HCT116 (cell line): ENCODE results near the gene GRIK4. TPM values are rescaled to one million over a fixed set of nuclear protein-coding genes. Genes with fewer than 3 reads are reported as not detected.

Source experiments
- ATAC-seq: fragments of 200-7000 bp; cut with Tn5 transposase; 2 replicates; pipeline ENCODE4 v1.9.1; 2020; ENCODE audit warnings: mild to moderate bottlenecking, moderate library complexity
- BruUV-seq: library from RNA; stranded (reverse); fragments of 400-500 nt; replicated peaks from 2 replicates; lab custom pipeline; 2021; lab: Mats Ljungman, UMichigan
- CTCF ChIA-PET: fragments of 300-600 bp; sonication (Branson Sonifier 250); formaldehyde crosslinking; loops from one replicate; lab custom pipeline; 2021; ENCODE audit warnings: antibody characterized with exemption; lab: Charles Lee
- POLR2A ChIA-PET: fragments of 300-600, 350-600 bp; sonication (Branson Sonifier 250); formaldehyde crosslinking; loops from one replicate; lab custom pipeline; 2021; ENCODE audit warnings: antibody characterized with exemption; lab: Charles Lee
- RAD21 ChIA-PET, 2 experiments: fragments of 300-600 bp; sonication (Branson Sonifier 250); formaldehyde crosslinking; loops; one replicate each; lab custom pipeline; 2023; ENCODE audit warnings: low total read pairs in 2 of 2; ENCODE audit not compliant: uncharacterized antibody in 2 of 2, unreplicated experiment in 2 of 2, low non-redundant PET in 1 of 2; lab: Charles Lee
- DNase-seq: peaks from one replicate; pipeline ENCODE4 v3.0.0-alpha.2; 2010; ENCODE audit warnings: low read depth, low spot score
- H2AFZ ChIP-seq: fragments of 200-600 bp; shearing (Covaris generic), sonication (generic); 2 replicates; pipeline ENCODE4 v1.6.1; 2017; ENCODE audit warnings: low read depth, mixed run types, mixed read lengths, antibody characterized with exemption, low read length; ENCODE audit not compliant: poor library complexity, severe bottlenecking
- H3K27ac ChIP-seq: 2 replicates; pipeline ENCODE4 v1.5.1; 2012; ENCODE audit warnings: low read depth, low read length
- H3K27me3 ChIP-seq: fragments of 200-600 bp; sonication (generic); 2 replicates; pipeline ENCODE4 v1.6.1; 2016; ENCODE audit warnings: mixed run types, low read length, mixed read lengths; ENCODE audit not compliant: insufficient read depth
- H3K36me3 ChIP-seq, 2 experiments: fragments of 200-500 bp in 1 of 2; fragments of 200-600 bp in 1 of 2; sonication (Bioruptor generic) in 1 of 2; sonication (generic) in 1 of 2; 2 replicates each; pipeline versions ENCODE4 v1.5.1 to v1.6.1; 2014 to 2016; ENCODE audit warnings: low read length in 2 of 2, inconsistent platforms in 1 of 2, mixed read lengths in 1 of 2, mixed run types in 1 of 2; ENCODE audit not compliant: insufficient read depth in 2 of 2, control insufficient read depth in 1 of 2
- H3K4me1 ChIP-seq, 2 experiments: fragments of 200-600 bp in 1 of 2; sonication (generic) in 1 of 2; 2 replicates each; pipeline versions ENCODE4 v1.5.1 to v1.6.1; 2012 to 2017; ENCODE audit warnings: low read length in 2 of 2, inconsistent platforms in 1 of 2, mild to moderate bottlenecking in 1 of 2, mixed read lengths in 1 of 2, mixed run types in 1 of 2, moderate library complexity in 1 of 2; ENCODE audit not compliant: insufficient read depth in 2 of 2, control insufficient read depth in 1 of 2
- H3K4me2 ChIP-seq: fragments of 200-600 bp; sonication (generic); 2 replicates; pipeline ENCODE4 v1.6.1; 2017; ENCODE audit warnings: mixed run types, low read length, mixed read lengths
- H3K4me3 ChIP-seq, 2 experiments: fragments of 200-600 bp in 1 of 2; sonication (generic) in 1 of 2; replicated peaks in 1 of 2; 2 replicates each; pipeline ENCODE4 v1.5.1; 2011 to 2016; ENCODE audit warnings: low read length in 2 of 2, control low read depth in 1 of 2, low read depth in 1 of 2, mild to moderate bottlenecking in 1 of 2, mixed read lengths in 1 of 2, mixed run types in 1 of 2
- H3K79me2 ChIP-seq: fragments of 200-600 bp; sonication (generic); 2 replicates; pipeline ENCODE4 v1.6.1; 2017; ENCODE audit warnings: mild to moderate bottlenecking, mixed run types, low read length, moderate library complexity, mixed read lengths; ENCODE audit not compliant: insufficient read depth
- H3K9ac ChIP-seq: fragments of 200-600 bp; sonication (generic); 2 replicates; pipeline ENCODE4 v1.6.1; 2016; ENCODE audit warnings: low read length, mixed read lengths
- H3K9me2 ChIP-seq: fragments of 200-600 bp; sonication (generic), shearing (Covaris generic); 2 replicates; pipeline ENCODE4 v1.6.1; 2017; ENCODE audit warnings: mixed run types, mild to moderate bottlenecking, moderate library complexity; ENCODE audit not compliant: insufficient read depth
- H3K9me3 ChIP-seq, 2 experiments: fragments of 200-500 bp in 1 of 2; fragments of 200-600 bp in 1 of 2; sonication (Bioruptor generic) in 1 of 2; sonication (generic) in 1 of 2; 2 replicates each; pipeline ENCODE4 v1.6.1; 2014 to 2017; ENCODE audit warnings: low read length in 2 of 2, mixed read lengths in 2 of 2, inconsistent platforms in 1 of 2, low read depth in 1 of 2, mild to moderate bottlenecking in 1 of 2, mixed run types in 1 of 2, moderate library complexity in 1 of 2; ENCODE audit not compliant: control insufficient read depth in 1 of 2, insufficient read depth in 1 of 2
- H4K20me1 ChIP-seq: fragments of 200-600 bp; sonication (generic), shearing (Covaris generic); 2 replicates; pipeline ENCODE4 v1.6.1; 2017; ENCODE audit warnings: mixed run types, mild to moderate bottlenecking, moderate library complexity; ENCODE audit not compliant: insufficient read depth
- ATF3 ChIP-seq: IDR thresholded peaks from 2 replicates; pipeline ENCODE4 v1.6.1; 2012
- CBX3 ChIP-seq: IDR thresholded peaks from 2 replicates; pipeline ENCODE4 v1.6.1; 2012; ENCODE audit warnings: low read depth
- CTCF ChIP-seq, 3 experiments: fragments of 200-600 bp in 1 of 3; sonication (generic) in 1 of 3; IDR thresholded peaks in 2 of 3; conservative IDR thresholded peaks in 1 of 3; 2 replicates each; pipeline ENCODE4 v1.5.1; 2012 to 2017; ENCODE audit warnings: low read depth in 2 of 3, low read length in 2 of 3, antibody characterized with exemption in 1 of 3, borderline replicate concordance in 1 of 3, control low read depth in 1 of 3, mild to moderate bottlenecking in 1 of 3, mixed read lengths in 1 of 3, mixed run types in 1 of 3, moderate library complexity in 1 of 3; ENCODE audit not compliant: insufficient read depth in 1 of 3
- EGR1 ChIP-seq: IDR thresholded peaks from 2 replicates; pipeline ENCODE4 v1.6.1; 2012; ENCODE audit warnings: low read depth
- ELF1 ChIP-seq: IDR thresholded peaks from 2 replicates; pipeline ENCODE4 v1.6.1; 2012; ENCODE audit warnings: low read depth, borderline replicate concordance
- EZH2 ChIP-seq: fragments of 200-600 bp; sonication (generic); IDR thresholded peaks from 2 replicates; pipeline ENCODE4 v1.6.1; 2017; ENCODE audit warnings: antibody characterized with exemption, mixed run types
- EZH2phosphoT487 ChIP-seq: fragments of 200-600 bp; IDR thresholded peaks from 2 replicates; pipeline ENCODE4 v1.6.1; 2018; ENCODE audit warnings: antibody characterized with exemption, borderline replicate concordance
- FOSL1 ChIP-seq: IDR thresholded peaks from 2 replicates; pipeline ENCODE4 v1.6.1; 2012; ENCODE audit warnings: low read depth
- JUND ChIP-seq: IDR thresholded peaks from 2 replicates; pipeline ENCODE4 v1.6.1; 2012
- MAX ChIP-seq: IDR thresholded peaks from 2 replicates; pipeline ENCODE4 v1.6.1; 2012
- POLR2AphosphoS5 ChIP-seq: IDR thresholded peaks from 2 replicates; pipeline ENCODE4 v1.6.1; 2011; ENCODE audit warnings: mild to moderate bottlenecking, low read depth, low read length, moderate library complexity
- RAD21 ChIP-seq: IDR thresholded peaks from 2 replicates; pipeline ENCODE4 v1.6.1; 2012; ENCODE audit warnings: low read depth, mild to moderate bottlenecking
- REST ChIP-seq: IDR thresholded peaks from 2 replicates; pipeline ENCODE4 v1.6.1; 2012; ENCODE audit warnings: low read depth
- SIN3A ChIP-seq: IDR thresholded peaks from 2 replicates; pipeline ENCODE4 v1.6.1; 2012; ENCODE audit warnings: low read depth
- SP1 ChIP-seq: IDR thresholded peaks from 2 replicates; pipeline ENCODE4 v1.6.1; 2012; ENCODE audit warnings: low read depth
- SRF ChIP-seq: IDR thresholded peaks from 2 replicates; pipeline ENCODE4 v1.6.1; 2012; ENCODE audit warnings: low read depth
- TCF7L2 ChIP-seq: IDR thresholded peaks from 2 replicates; pipeline ENCODE4 v1.7.0; 2011; ENCODE audit warnings: borderline replicate concordance, inconsistent platforms; ENCODE audit not compliant: insufficient read depth, insufficient read length; ENCODE audit errors: extremely low read depth
- ZBTB33 ChIP-seq: IDR thresholded peaks from 2 replicates; pipeline ENCODE4 v1.6.1; 2011; ENCODE audit warnings: mild to moderate bottlenecking, low read length, moderate library complexity; ENCODE audit not compliant: insufficient replicate concordance; ENCODE audit errors: extremely low read depth
- ZFX ChIP-seq: fragments of 450-650 bp; IDR thresholded peaks from 2 replicates; pipeline ENCODE4 v1.6.1; 2017
- ZNF274 ChIP-seq: fragments of 200-500 bp; sonication (Bioruptor generic); IDR thresholded peaks from 2 replicates; pipeline ENCODE4 v1.6.1; 2014; ENCODE audit warnings: mild to moderate bottlenecking, low read depth, low read length, inconsistent platforms
- intact Hi-C: fragments of 100-400 bp; cut with micrococcal nuclease; formaldehyde crosslinking; loops from 2 replicates; pipeline ENCODE4 v1.10.0; 2022
- total RNA-seq: library from RNA; stranded (reverse); gene quantifications from one replicate; pipeline ENCODE4 v1.2.1, GENCODE V29; 2021; ENCODE audit not compliant: unreplicated experiment

The GRIK4 gene
- total RNA-seq, 1 experiment from 2014 or later = 0.52 TPM

GRCh38 chr11:120718171-120718570 lies 206.6 kb downstream of the GRIK4 start:
- no peak overlapping the region for H3K4me2 ChIP-seq
- no peaks in the 10 kb centered on the region for H3K36me3 ChIP-seq
- H3K27me3 ChIP-seq = peaks cover 10% of the 10 kb centered on the region; the same call in 1 of the 2 replicates
- no peak overlapping the region for H2AFZ ChIP-seq
- no peaks in the 10 kb centered on the region for H3K9me3 ChIP-seq
- CTCF ChIA-PET = no interaction called here
- no peak for DNase-seq
- H4K20me1 ChIP-seq = no peaks in the 10 kb centered on the region
- POLR2A ChIA-PET = no interaction called here
- peaks cover 0 to 8% of the 10 kb centered on the region in 2 experiments; a peak in 1 of 4 replicates for H3K4me1 ChIP-seq
- no TSS peak for BruUV-seq
- TF ChIP-seq ZBTB33 = no peak
- no peak for TF ChIP-seq ZFX
- TF ChIP-seq EGR1 = no peak
- TF ChIP-seq POLR2AphosphoS5 = no peak
- TF ChIP-seq EZH2phosphoT487 = no peak
- TF ChIP-seq EZH2 = no peak
- TF ChIP-seq TCF7L2 = no peak
- TF ChIP-seq JUND = no peak
- TF ChIP-seq ZNF274 = no peak
- TF ChIP-seq SRF = no peak
- TF ChIP-seq SIN3A = no peak
- no peak for TF ChIP-seq ATF3
- no peak for TF ChIP-seq CTCF (IDR thresholded peaks at IDR 0.05 in 2 of 3, conservative IDR thresholded peaks at IDR 0.05 in 1 of 3; ENCODE audit: borderline replicate concordance in 1 of 3, insufficient read depth in 1 of 3, low read depth in 2 of 3, low read length in 2 of 3)
- no peak for TF ChIP-seq MAX
- TF ChIP-seq RAD21 = no peak
- no peak for TF ChIP-seq ELF1
- TF ChIP-seq CBX3 = no peak
- TF ChIP-seq SP1 = no peak
- TF ChIP-seq FOSL1 = no peak
- TF ChIP-seq REST = no peak
- H3K4me3 ChIP-seq = no peak overlapping the region
- H3K27ac ChIP-seq = no peak overlapping the region
- RAD21 ChIA-PET = no interaction called here
- intact Hi-C loops = no loop called here
- H3K9me2 ChIP-seq = no peaks in the 10 kb centered on the region
- no peak overlapping the region for H3K9ac ChIP-seq
- H3K79me2 ChIP-seq = no peaks in the 10 kb centered on the region
- ATAC-seq = no peak
